Trophoblast cell (in vitro differentiated cells and primary cell): ENCODE measurements around the gene PARD6B.

Experiments
- DNase-seq, 2 donors: peaks; one replicate each; pipeline ENCODE4 v3.0.0-alpha.2; 2016
- H2AFZ ChIP-seq: 2 replicates; pipeline ENCODE4 v1.6.1; 2013; ENCODE audit warnings: low read length, moderate library complexity, mild to moderate bottlenecking; ENCODE audit not compliant: insufficient read depth, poor library complexity
- H2AK5ac ChIP-seq: 2 replicates; pipeline ENCODE4 v1.6.1; 2013; ENCODE audit warnings: mild to moderate bottlenecking, low read length
- H2BK120ac ChIP-seq: 2 replicates; pipeline ENCODE4 v1.6.1; 2013; ENCODE audit warnings: low read length, mild to moderate bottlenecking, moderate library complexity; ENCODE audit not compliant: insufficient read depth, poor library complexity
- H2BK12ac ChIP-seq: 2 replicates; pipeline ENCODE4 v1.6.1; 2013; ENCODE audit warnings: mild to moderate bottlenecking, low read length, moderate library complexity
- H2BK5ac ChIP-seq: 2 replicates; pipeline ENCODE4 v1.6.1; 2013; ENCODE audit warnings: low read length, low read depth, moderate library complexity, mild to moderate bottlenecking; ENCODE audit not compliant: poor library complexity
- H3K14ac ChIP-seq: 2 replicates; pipeline ENCODE4 v1.6.1; 2013; ENCODE audit warnings: mild to moderate bottlenecking, low read length
- H3K18ac ChIP-seq: 2 replicates; pipeline ENCODE4 v1.6.1; 2013; ENCODE audit warnings: mild to moderate bottlenecking, low read length
- H3K23ac ChIP-seq: 2 replicates; pipeline ENCODE4 v1.6.1; 2013; ENCODE audit warnings: low read length
- H3K27ac ChIP-seq: 2 replicates; pipeline ENCODE4 v1.5.1; 2013; ENCODE audit warnings: low read depth, mild to moderate bottlenecking, inconsistent platforms, low read length, moderate library complexity
- H3K27me3 ChIP-seq: 2 replicates; pipeline ENCODE4 v1.6.1; 2013; ENCODE audit warnings: inconsistent platforms, mild to moderate bottlenecking, low read length, moderate library complexity; ENCODE audit not compliant: insufficient read depth
- H3K36me3 ChIP-seq, 2 experiments: 1 replicate in 1 of 2; 2 replicates in 1 of 2; pipeline ENCODE4 v1.6.1; 2013; ENCODE audit warnings: low read length in 2 of 2, mild to moderate bottlenecking in 2 of 2, moderate library complexity in 1 of 2; ENCODE audit not compliant: insufficient read depth in 2 of 2, control insufficient read depth in 1 of 2
- H3K4ac ChIP-seq: 2 replicates; pipeline ENCODE4 v1.6.1; 2013; ENCODE audit warnings: low read depth, mild to moderate bottlenecking, low read length, moderate library complexity
- H3K4me1 ChIP-seq, 2 experiments: 1 replicate in 1 of 2; 2 replicates in 1 of 2; pipeline ENCODE4 v1.6.1; 2013; ENCODE audit warnings: low read length in 2 of 2, mild to moderate bottlenecking in 2 of 2, moderate library complexity in 1 of 2; ENCODE audit not compliant: insufficient read depth in 2 of 2, control insufficient read depth in 1 of 2
- H3K4me2 ChIP-seq: 2 replicates; pipeline ENCODE4 v1.6.1; 2013; ENCODE audit warnings: inconsistent platforms, mild to moderate bottlenecking, low read length, moderate library complexity
- H3K4me3 ChIP-seq: 2 replicates; pipeline ENCODE4 v1.5.1; 2013; ENCODE audit warnings: mild to moderate bottlenecking, low read depth, low read length, inconsistent platforms
- H3K79me1 ChIP-seq: one replicate; pipeline ENCODE4 v1.6.1; 2013; ENCODE audit warnings: low read length
- H3K79me2 ChIP-seq: 2 replicates; pipeline ENCODE4 v1.6.1; 2013; ENCODE audit warnings: low read length, mild to moderate bottlenecking; ENCODE audit not compliant: control insufficient read depth, insufficient read depth, poor library complexity
- H3K9ac ChIP-seq: 2 replicates; pipeline ENCODE4 v1.6.1; 2013; ENCODE audit warnings: mild to moderate bottlenecking, low read length
- H3K9me3 ChIP-seq: 2 replicates; pipeline ENCODE4 v1.6.1; 2013; ENCODE audit warnings: low read depth, mild to moderate bottlenecking, control low read depth, inconsistent platforms, low read length; ENCODE audit not compliant: insufficient read depth
- H4K12ac ChIP-seq: 2 replicates; pipeline ENCODE4 v1.6.1; 2013; ENCODE audit warnings: low read depth, mild to moderate bottlenecking, low read length, moderate library complexity
- H4K8ac ChIP-seq: 2 replicates; pipeline ENCODE4 v1.6.1; 2013; ENCODE audit warnings: low read depth, mild to moderate bottlenecking, low read length, moderate library complexity
- H4K91ac ChIP-seq: one replicate; pipeline ENCODE4 v1.6.1; 2013; ENCODE audit warnings: low read depth, mild to moderate bottlenecking, low read length, moderate library complexity
- whole genome bisulfite sequencing: extraction: QIAGEN DNeasy Blood & Tissue Kit; methylation state at CpG from one replicate; pipeline ENCODE4 v1.1.7; 2013; ENCODE audit warnings: missing lambda C conversion rate; ENCODE audit not compliant: insufficient read length, insufficient coverage; ENCODE audit errors: extremely low coverage; 5-methylcytosine and 5-hydroxymethylcytosine counted together

The PARD6B gene

GRCh38 chr20:50805349-50805684 lies 73.9 kb downstream of the PARD6B start:
- H3K79me1 ChIP-seq, result no peaks in the 10 kb centered on the region
- no peak overlapping the region for H3K18ac ChIP-seq
- H2BK5ac ChIP-seq, result no peak overlapping the region
- H3K4me1 ChIP-seq, result no peaks in the 10 kb centered on the region
- H3K14ac ChIP-seq, result no peak overlapping the region
- H4K91ac ChIP-seq, result no peak overlapping the region
- no peak overlapping the region for H2BK12ac ChIP-seq
- no peak overlapping the region for H3K9ac ChIP-seq
- no peak overlapping the region for H2AK5ac ChIP-seq
- H3K79me2 ChIP-seq, result no peaks in the 10 kb centered on the region
- no peak overlapping the region for H3K27ac ChIP-seq
- H4K8ac ChIP-seq, result no peak overlapping the region
- H2AFZ ChIP-seq, result no peak overlapping the region
- no CpG with 5 or more reads among the region's 1 CpG for whole genome bisulfite sequencing
- no peaks in the 10 kb centered on the region for H3K36me3 ChIP-seq
- H3K4me3 ChIP-seq, result no peak overlapping the region
- H3K4me2 ChIP-seq, result no peak overlapping the region
- DNase-seq, result no peak
- no peaks in the 10 kb centered on the region for H3K27me3 ChIP-seq
- no peak overlapping the region for H3K4ac ChIP-seq
- no peak overlapping the region for H2BK120ac ChIP-seq
- H4K12ac ChIP-seq, result no peak overlapping the region
- no peak overlapping the region for H3K23ac ChIP-seq
- H3K9me3 ChIP-seq, result no peaks in the 10 kb centered on the region

- Histone ChIP-seq H2BK5ac (no peak overlapping the region), H3K36me3 (no peaks in the 10 kb centered on the region)
- no CpG with 5 or more reads among the region's 5 CpGs for WGBS
Measured at GRCh38 chr20:50806126-50806768, 74.9 kb downstream of the PARD6B start.

More at GRCh38 chr20:50806126-50806768, 74.9 kb downstream of the PARD6B start:
- no peak overlapping the region for H3K14ac ChIP-seq
- no peak overlapping the region for H2AFZ ChIP-seq
- no peak overlapping the region for H3K4me2 ChIP-seq
- no peak overlapping the region for H3K23ac ChIP-seq
- no peaks in the 10 kb centered on the region for H3K79me2 ChIP-seq
- no peak overlapping the region for H4K91ac ChIP-seq
- H3K18ac ChIP-seq, result no peak overlapping the region
- peak overlapping the region; percentile 27 for H4K8ac ChIP-seq
- peak overlapping the region; percentile 54 for H2AK5ac ChIP-seq
- no peak overlapping the region for H3K4ac ChIP-seq
- H3K27ac ChIP-seq, result no peak overlapping the region
- H2BK12ac ChIP-seq, result no peak overlapping the region
- H3K9me3 ChIP-seq, result no peaks in the 10 kb centered on the region
- H3K4me1 ChIP-seq, result no peaks in the 10 kb centered on the region
- no peak overlapping the region for H4K12ac ChIP-seq
- H2BK120ac ChIP-seq, result no peak overlapping the region
- DNase-seq, result no peak
- H3K79me1 ChIP-seq, result no peaks in the 10 kb centered on the region
- no peak overlapping the region for H3K9ac ChIP-seq
- no peaks in the 10 kb centered on the region for H3K27me3 ChIP-seq
- no peak overlapping the region for H3K4me3 ChIP-seq
